NCI-H2107 treated with DMSO at 0.1 percent for 48 hours (cell line): ENCODE measurements around the gene KLRF2.

Experiments used
- DNase-seq: peaks from one replicate; lab custom pipeline; 2025; ENCODE audit not compliant: unreplicated experiment; lab: John Stamatoyannopoulos, UW

The KLRF2 gene

GRCh38 chr12:9935026-9935425, 53.7 kb downstream of the KLRF2 start:
- DNase-seq, result no peak

- no peak for DNase-seq
Measured at GRCh38 chr12:9936591-9936990, 55.3 kb downstream of the KLRF2 start.

DNA sequence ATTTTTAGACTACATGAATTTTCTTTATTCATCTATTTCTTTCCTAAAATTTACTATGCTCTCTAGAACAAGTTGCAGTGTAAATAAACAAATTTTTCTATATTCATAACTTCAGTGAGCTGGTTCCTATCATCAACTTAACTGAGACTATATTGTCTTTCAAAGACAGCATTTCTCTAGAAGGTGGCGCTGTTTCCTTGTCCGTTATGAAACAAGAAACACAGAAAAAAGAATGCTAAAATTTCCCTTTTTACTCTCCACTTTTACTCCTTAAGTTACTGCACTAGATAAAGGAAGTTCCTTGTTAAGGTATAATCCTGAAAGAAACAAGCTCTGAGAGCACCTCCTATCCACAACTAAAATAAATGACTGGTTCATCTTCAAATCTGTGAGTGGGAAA, 59.1 kb downstream of the KLRF2 start:
- DNase-seq, result no peak

GRCh38 chr12:9941838-9942237, 60.5 kb downstream of the KLRF2 start:
- no peak for DNase-seq

DNA sequence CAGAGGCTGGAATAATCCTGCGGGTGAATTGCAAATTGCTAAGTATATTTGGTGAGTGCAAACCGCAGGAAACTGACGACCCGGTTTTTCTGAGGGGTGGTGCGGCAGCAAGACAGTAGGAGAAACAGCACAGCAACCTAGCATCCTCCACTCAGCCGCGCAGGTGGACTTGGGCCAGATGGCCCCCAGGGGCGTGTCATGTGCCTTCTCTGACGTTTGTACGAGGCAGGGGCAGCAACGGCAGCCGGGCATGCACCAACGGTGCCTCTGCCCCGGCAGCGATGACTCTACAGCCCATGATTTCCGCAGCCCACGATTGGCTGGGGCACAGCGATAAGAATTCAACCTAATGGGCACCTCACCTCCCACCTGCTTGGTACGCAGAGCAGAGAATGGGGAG, 62.0 kb downstream of the KLRF2 start:
- DNase-seq, result no peak

DNA sequence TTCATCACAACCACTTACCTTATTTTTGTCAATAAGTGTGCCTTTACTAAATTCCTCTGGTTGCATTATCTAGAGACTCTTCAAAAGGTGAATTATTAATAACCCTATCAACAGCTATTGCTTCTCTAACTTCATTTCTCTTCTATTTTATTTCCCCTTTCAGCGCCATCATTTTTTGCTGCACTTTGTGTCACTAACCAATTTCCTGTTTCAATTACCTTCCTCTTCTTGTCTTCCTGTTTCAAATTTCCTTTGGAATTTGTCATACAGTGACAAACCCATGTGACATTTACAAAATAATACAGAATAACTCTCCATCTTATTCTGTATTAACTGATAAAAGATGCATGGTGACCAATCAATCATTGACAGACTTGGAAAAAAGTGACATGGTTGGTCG, 63.1 kb downstream of the KLRF2 start:
- no peak for DNase-seq
